Activated CD4-positive, alpha-beta T cell treated with anti-CD3 and anti-CD28 coated beads for 36 hours (primary cell): ENCODE data around the gene PEX7. TPM values are rescaled to one million over a fixed set of nuclear protein-coding genes. Genes with fewer than 3 reads are reported as not detected.
"Not testable (repeated sequence)": the region's sequence is repeated elsewhere in the genome, so short reads cannot be mapped to it uniquely, and the experiment has no call there.

Experiments
- ATAC-seq: fragments of 200-7000 bp; cut with Tn5 transposase; one replicate; pipeline ENCODE4 v1.10.0; 2021; ENCODE audit warnings: mild to moderate bottlenecking, moderate library complexity
- CTCF ChIA-PET: fragments of 350-600 bp; sonication (Branson Sonifier 250); formaldehyde crosslinking; loops from one replicate; lab custom pipeline; 2021; ENCODE audit warnings: antibody characterized with exemption; lab: Charles Lee
- POLR2A ChIA-PET: fragments of 350-600 bp; sonication (Branson Sonifier 250); formaldehyde crosslinking; loops from one replicate; lab custom pipeline; 2021; ENCODE audit warnings: antibody characterized with exemption, inconsistent platforms; lab: Charles Lee
- DNase-seq: peaks from one replicate; pipeline ENCODE4 v3.0.0-alpha.2; 2020
- H3K27ac Mint-ChIP-seq: one replicate; pipeline ENCODE4 v1.8.0; 2021; ENCODE audit warnings: mixed read lengths
- H3K27me3 Mint-ChIP-seq: one replicate; pipeline ENCODE4 v1.8.0; 2021; ENCODE audit warnings: mixed read lengths
- H3K36me3 Mint-ChIP-seq: one replicate; pipeline ENCODE4 v1.8.0; 2021; ENCODE audit warnings: low read depth, mixed read lengths
- H3K4me1 Mint-ChIP-seq: one replicate; pipeline ENCODE4 v1.8.0; 2021; ENCODE audit warnings: mixed read lengths
- H3K4me3 Mint-ChIP-seq: one replicate; pipeline ENCODE4 v1.8.0; 2021; ENCODE audit warnings: mild to moderate bottlenecking, moderate library complexity, mixed read lengths
- H3K9me3 Mint-ChIP-seq: one replicate; pipeline ENCODE4 v1.8.0; 2021; ENCODE audit warnings: low read depth, mixed read lengths
- intact Hi-C, 2 experiments: fragments of 100-400 bp; cut with DNase I in 1 of 2; cut with micrococcal nuclease in 1 of 2; formaldehyde crosslinking; loops; one replicate each; pipeline versions ENCODE4 v1.14.2 to v1.15.1; 2022 to 2024; cut with DNase I, micrococcal nuclease
- total RNA-seq, 2 experiments: library from RNA; stranded (reverse); gene quantifications; one replicate each; pipeline ENCODE4 v1.2.3, GENCODE V29; 2021

Gene PEX7
- total RNA-seq, 2 experiments from 2014 or later = 3.6 to 4.9 TPM

- Mint-ChIP-seq H3K9me3 (no peaks in the 10 kb centered on the region), H3K27me3 (peaks cover 12% of the 10 kb centered on the region), H3K27ac (no peak overlapping the region), H3K4me3 (no peak overlapping the region), H3K36me3 (no peaks in the 10 kb centered on the region), H3K4me1 (no peaks in the 10 kb centered on the region)
- POLR2A ChIA-PET = no interaction called here
- DNase-seq (no peak), ATAC-seq (no peak)
- CTCF ChIA-PET = interaction anchor here (1.0 kb wide), 1 partner anchor 177 kb away, joined by 3 read pairs; no protein-coding TSS in a partner anchor
- intact Hi-C loops = no loop called here
These were observed 128.2 kb downstream of the PEX7 start for GRCh38 chr6:136950436-136951126.

GRCh38 chr6:136952714-136953260 is 130.4 kb downstream of the PEX7 start:
- CTCF ChIA-PET = interaction anchor here (0.6 kb wide), 1 partner anchor 52 kb away, joined by 3 read pairs; no protein-coding TSS in a partner anchor
- no peaks in the 10 kb centered on the region for H3K36me3 Mint-ChIP-seq
- ATAC-seq (no peak), DNase-seq (no peak)
- peaks cover 5% of the 10 kb centered on the region for H3K4me1 Mint-ChIP-seq
- no peak overlapping the region for H3K27ac Mint-ChIP-seq
- POLR2A ChIA-PET = no interaction called here
- H3K4me3 Mint-ChIP-seq = no peak overlapping the region
- intact Hi-C loops = no loop called here
- peaks cover 9% of the 10 kb centered on the region for H3K27me3 Mint-ChIP-seq
- H3K9me3 Mint-ChIP-seq = no peaks in the 10 kb centered on the region

GRCh38 chr6:136955123-136955522 is 132.7 kb downstream of the PEX7 start:
- CTCF ChIA-PET = no interaction called here
- no peak overlapping the region for H3K27ac Mint-ChIP-seq

GRCh38 chr6:136956590-136957544 is 134.5 kb downstream of the PEX7 start:
- intact Hi-C loops = no loop called here
- ChIA-PET CTCF (interaction anchor here (0.5 to 0.9 kb wide), 3 partner anchors 11 to 665 kb away, joined by 4 to 6 read pairs (median 5); no protein-coding TSS in a partner anchor), POLR2A (no interaction called here)
- ATAC-seq (no peak), DNase-seq (no peak)
- H3K27ac Mint-ChIP-seq = no peak overlapping the region
- peaks cover 11% of the 10 kb centered on the region for H3K27me3 Mint-ChIP-seq
- no peak overlapping the region for H3K4me3 Mint-ChIP-seq
- H3K4me1 Mint-ChIP-seq = peaks cover 5% of the 10 kb centered on the region
- no peaks in the 10 kb centered on the region for H3K36me3 Mint-ChIP-seq
- no peaks in the 10 kb centered on the region for H3K9me3 Mint-ChIP-seq

More at GRCh38 chr6:136955123-136955522, 132.7 kb downstream of the PEX7 start:
- ATAC-seq (no peak), DNase-seq (no peak)
- H3K4me1 Mint-ChIP-seq = peaks cover 5% of the 10 kb centered on the region
- intact Hi-C loops = no loop called here
- no peak overlapping the region for H3K4me3 Mint-ChIP-seq
- no peaks in the 10 kb centered on the region for H3K36me3 Mint-ChIP-seq
- no peaks in the 10 kb centered on the region for H3K9me3 Mint-ChIP-seq
- H3K27me3 Mint-ChIP-seq = peaks cover 11% of the 10 kb centered on the region
- POLR2A ChIA-PET = no interaction called here

- H3K4me1 Mint-ChIP-seq = peaks cover 5% of the 10 kb centered on the region
- no peaks in the 10 kb centered on the region for H3K9me3 Mint-ChIP-seq
- H3K4me3 Mint-ChIP-seq = no peak overlapping the region
- no peak for ATAC-seq
- intact Hi-C loops = no loop called here
- H3K27me3 Mint-ChIP-seq = peaks cover 11% of the 10 kb centered on the region
- no peaks in the 10 kb centered on the region for H3K36me3 Mint-ChIP-seq
- ChIA-PET POLR2A (no interaction called here), CTCF (no interaction called here)
- no peak for DNase-seq
- H3K27ac Mint-ChIP-seq = no peak overlapping the region
These were observed 135.8 kb downstream of the PEX7 start for GRCh38 chr6:136958168-136958567.

GRCh38 chr6:136959471-136959891 is 137.1 kb downstream of the PEX7 start:
- intact Hi-C loops = no loop called here
- ATAC-seq (no peak), DNase-seq (no peak)
- peaks cover 11% of the 10 kb centered on the region for H3K27me3 Mint-ChIP-seq
- ChIA-PET POLR2A (no interaction called here), CTCF (interaction anchor here (0.6 kb wide), 1 partner anchor 16 kb away, joined by 3 read pairs; no protein-coding TSS in a partner anchor)
- H3K36me3 Mint-ChIP-seq = no peaks in the 10 kb centered on the region
- no peak overlapping the region for H3K27ac Mint-ChIP-seq
- H3K9me3 Mint-ChIP-seq = no peaks in the 10 kb centered on the region
- peaks cover 5% of the 10 kb centered on the region for H3K4me1 Mint-ChIP-seq
- no peak overlapping the region for H3K4me3 Mint-ChIP-seq

- H3K27ac Mint-ChIP-seq, ATAC-seq, H3K36me3 Mint-ChIP-seq, H3K4me3 Mint-ChIP-seq, DNase-seq, H3K9me3 Mint-ChIP-seq, intact Hi-C loops, H3K4me1 Mint-ChIP-seq, POLR2A ChIA-PET: not testable (repeated sequence)
- CTCF ChIA-PET = interaction anchor here (0.6 to 1.0 kb wide), 3 partner anchors 8 to 17 kb away, joined by 3 to 6 read pairs (median 3); no protein-coding TSS in a partner anchor
- H3K27me3 Mint-ChIP-seq = peaks cover 11% of the 10 kb centered on the region
These were observed 137.5 kb downstream of the PEX7 start for GRCh38 chr6:136959935-136960334.

- intact Hi-C loops = no loop called here
- ChIA-PET CTCF (interaction anchor here (0.6 to 1.0 kb wide), 4 partner anchors 9 to 352 kb away, joined by 3 to 6 read pairs (median 3); no protein-coding TSS in a partner anchor), POLR2A (no interaction called here)
- Mint-ChIP-seq H3K36me3 (no peaks in the 10 kb centered on the region), H3K4me1 (peaks cover 5% of the 10 kb centered on the region), H3K27ac (no peak overlapping the region), H3K9me3 (no peaks in the 10 kb centered on the region), H3K27me3 (peaks cover 8% of the 10 kb centered on the region), H3K4me3 (no peak overlapping the region)
- ATAC-seq = no peak
- no peak for DNase-seq
These were observed 138.4 kb downstream of the PEX7 start for GRCh38 chr6:136960781-136961180.

GRCh38 chr6:136961848-136962247 is 139.5 kb downstream of the PEX7 start:
- Mint-ChIP-seq H3K27me3 (peaks cover 13% of the 10 kb centered on the region), H3K36me3 (no peaks in the 10 kb centered on the region), H3K4me3 (no peak overlapping the region), H3K27ac (no peak overlapping the region), H3K4me1 (peaks cover 3% of the 10 kb centered on the region), H3K9me3 (no peaks in the 10 kb centered on the region)
- DNase-seq (no peak), ATAC-seq (no peak)
- intact Hi-C loops = no loop called here
- POLR2A ChIA-PET = no interaction called here
- CTCF ChIA-PET = no interaction called here

GRCh38 chr6:136962661-136963060 is 140.3 kb downstream of the PEX7 start:
- Mint-ChIP-seq H3K4me3 (no peak overlapping the region), H3K27me3 (peaks cover 18% of the 10 kb centered on the region), H3K36me3 (no peaks in the 10 kb centered on the region), H3K9me3 (no peaks in the 10 kb centered on the region), H3K4me1 (no peaks in the 10 kb centered on the region), H3K27ac (no peak overlapping the region)
- intact Hi-C loops = no loop called here
- CTCF ChIA-PET = no interaction called here
- DNase-seq (no peak), ATAC-seq (no peak)
- POLR2A ChIA-PET = no interaction called here

GRCh38 chr6:136963259-136963658 is 140.9 kb downstream of the PEX7 start:
- intact Hi-C loops = no loop called here
- CTCF ChIA-PET = interaction anchor here (1.0 kb wide), 1 partner anchor 23 kb away, joined by 3 read pairs; no protein-coding TSS in a partner anchor
- no peak overlapping the region for H3K4me3 Mint-ChIP-seq
- no peaks in the 10 kb centered on the region for H3K4me1 Mint-ChIP-seq
- POLR2A ChIA-PET = no interaction called here
- ATAC-seq (no peak), DNase-seq (no peak)
- no peaks in the 10 kb centered on the region for H3K36me3 Mint-ChIP-seq
- no peaks in the 10 kb centered on the region for H3K9me3 Mint-ChIP-seq
- no peak overlapping the region for H3K27ac Mint-ChIP-seq
- H3K27me3 Mint-ChIP-seq = peaks cover 17% of the 10 kb centered on the region
